GM12891 (cell line): ENCODE measurements around the gene MAPK13.

Experiments used
- DNase-seq: peaks from one replicate; pipeline ENCODE4 v3.0.0; 2011; ENCODE audit warnings: low spot score; ENCODE audit not compliant: insufficient read length
- FAIRE-seq: peaks from 2 replicates; lab custom pipeline; 2011; peaks lifted over from hg19 to GRCh38; lab: Jason Lieb, UNC
- PAX5 ChIP-seq: IDR thresholded peaks from 2 replicates; pipeline ENCODE4 v1.6.1; 2011; ENCODE audit warnings: low read length, moderate library complexity, mild to moderate bottlenecking; ENCODE audit not compliant: insufficient read depth, severe bottlenecking
- POLR2A ChIP-seq: IDR thresholded peaks from 2 replicates; pipeline ENCODE4 v1.6.1; 2011; ENCODE audit warnings: low read depth, low read length, control low read depth
- POLR2AphosphoS5 ChIP-seq: IDR thresholded peaks from 2 replicates; pipeline ENCODE4 v1.6.1; 2011; ENCODE audit warnings: low read depth, low read length, control low read depth
- POU2F2 ChIP-seq: IDR thresholded peaks from 2 replicates; pipeline ENCODE4 v1.6.1; 2011; ENCODE audit warnings: low read depth, mild to moderate bottlenecking, control low read depth, low read length, moderate library complexity
- SPI1 ChIP-seq: IDR thresholded peaks from 2 replicates; pipeline ENCODE4 v1.6.1; 2011; ENCODE audit warnings: low read depth, low read length, control low read depth
- TAF1 ChIP-seq: IDR thresholded peaks from 2 replicates; pipeline ENCODE4 v1.6.1; 2011; ENCODE audit warnings: low read depth, low read length, control low read depth

MAPK13 gene

DNA sequence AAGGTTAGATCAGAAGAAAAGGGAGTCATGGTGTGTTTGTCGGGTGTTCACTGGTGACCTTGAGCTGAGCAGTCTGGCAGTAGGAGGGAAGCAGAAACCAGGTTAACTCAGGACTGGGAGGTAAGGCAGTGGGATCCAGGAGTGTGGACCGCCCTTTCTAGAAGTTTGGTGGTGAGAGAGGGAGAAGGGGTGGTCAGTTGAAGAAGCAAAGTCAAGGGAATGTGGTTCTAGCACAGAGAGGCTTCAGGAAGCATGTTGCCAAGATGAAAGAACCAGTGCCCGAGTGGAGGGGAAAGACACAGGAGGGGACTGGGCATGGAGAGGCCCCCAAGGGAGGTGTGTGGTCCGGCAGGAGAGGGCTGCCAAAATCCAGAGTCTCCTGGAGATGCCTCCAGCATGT, 3.6 kb downstream of the MAPK13 start:
- TF ChIP-seq PAX5 (no peak), POLR2AphosphoS5 (no peak), TAF1 (no peak), POLR2A (no peak), POU2F2 (no peak), SPI1 (no peak)
- DNase-seq = no peak
- no peak for FAIRE-seq

GRCh38 chr6:36135053-36135731, 4.9 kb downstream of the MAPK13 start:
- no peak for TF ChIP-seq POLR2AphosphoS5
- TF ChIP-seq SPI1 = no peak
- TF ChIP-seq TAF1 = no peak
- no peak for TF ChIP-seq POLR2A
- TF ChIP-seq PAX5 = no peak
- TF ChIP-seq POU2F2 = no peak
- DNase-seq (no peak), FAIRE-seq (no peak)

DNA sequence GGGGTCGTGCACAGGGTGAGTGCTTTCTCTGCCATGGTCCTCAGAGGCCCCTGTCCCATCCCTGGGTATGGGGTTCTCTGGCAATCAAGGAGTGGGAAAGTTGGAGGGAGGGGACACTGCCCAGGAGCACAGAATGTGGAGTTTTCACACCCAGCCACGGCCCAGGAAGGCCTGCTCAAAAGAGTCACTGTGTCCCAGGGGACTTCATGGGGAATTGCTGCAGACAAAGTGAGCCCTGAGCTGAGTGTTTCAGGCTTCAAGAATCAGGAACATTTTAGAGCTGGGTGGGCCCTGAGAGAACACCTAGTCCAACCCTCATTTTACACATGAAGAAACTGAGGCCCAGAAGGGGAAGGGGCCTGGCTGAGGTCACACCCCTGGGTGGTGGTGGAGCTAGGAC, 5.7 kb downstream of the MAPK13 start:
- TF ChIP-seq SPI1 (no peak), POU2F2 (no peak), POLR2A (no peak), PAX5 (no peak), POLR2AphosphoS5 (no peak), TAF1 (no peak)
- DNase-seq = no peak
- no peak for FAIRE-seq

DNA sequence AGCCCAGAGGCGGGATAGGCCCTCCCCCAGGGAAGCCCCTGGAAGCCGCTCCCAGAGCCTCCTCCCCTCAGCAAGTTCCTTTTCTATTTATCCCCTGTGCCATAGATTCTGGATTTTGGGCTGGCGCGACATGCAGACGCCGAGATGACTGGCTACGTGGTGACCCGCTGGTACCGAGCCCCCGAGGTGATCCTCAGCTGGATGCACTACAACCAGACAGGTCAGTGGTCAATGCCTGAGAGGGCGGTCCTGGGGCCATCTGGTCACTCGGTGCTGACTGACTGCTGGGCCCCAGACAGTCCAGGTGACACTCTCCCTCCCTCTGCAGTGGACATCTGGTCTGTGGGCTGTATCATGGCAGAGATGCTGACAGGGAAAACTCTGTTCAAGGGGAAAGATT, 6.2 kb downstream of the MAPK13 start:
- FAIRE-seq (no peak), DNase-seq (no peak)
- TF ChIP-seq TAF1 = no peak
- TF ChIP-seq PAX5 = no peak
- no peak for TF ChIP-seq POU2F2
- TF ChIP-seq POLR2A = no peak
- TF ChIP-seq POLR2AphosphoS5 = no peak
- no peak for TF ChIP-seq SPI1

- FAIRE-seq = no peak
- TF ChIP-seq POU2F2 (no peak), POLR2AphosphoS5 (no peak), PAX5 (no peak), SPI1 (no peak), POLR2A (no peak), TAF1 (no peak)
- DNase-seq = no peak
Measured at GRCh38 chr6:36138667-36139066, 8.4 kb downstream of the MAPK13 start.

DNA sequence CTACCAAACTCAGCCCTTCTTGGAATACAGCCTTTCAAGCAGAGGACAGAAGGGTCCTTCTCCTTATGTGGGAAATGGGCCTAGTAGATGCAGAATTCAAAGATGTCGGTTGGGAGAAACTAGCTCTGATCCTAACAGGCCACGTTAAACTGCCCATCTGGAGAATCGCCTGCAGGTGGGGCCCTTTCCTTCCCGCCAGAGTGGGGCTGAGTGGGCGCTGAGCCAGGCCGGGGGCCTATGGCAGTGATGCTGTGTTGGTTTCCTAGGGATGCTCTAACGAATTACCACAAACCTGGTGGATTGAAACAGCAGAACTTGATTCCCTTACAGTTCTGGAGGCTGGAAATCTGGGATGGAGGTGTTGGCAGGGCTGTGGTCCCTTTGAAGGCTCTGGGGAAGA, 9.1 kb downstream of the MAPK13 start:
- TF ChIP-seq PAX5 (no peak), SPI1 (no peak), POU2F2 (no peak), POLR2A (no peak), POLR2AphosphoS5 (no peak), TAF1 (no peak)

GRCh38 chr6:36139991-36140710, 9.8 kb downstream of the MAPK13 start:
- TF ChIP-seq POLR2A (no peak), PAX5 (no peak), POU2F2 (no peak), SPI1 (no peak), POLR2AphosphoS5 (no peak), TAF1 (no peak)
- DNase-seq (no peak), FAIRE-seq (no peak)

More for the DNA sequence above, 9.1 kb downstream of the MAPK13 start:
- FAIRE-seq (no peak), DNase-seq (no peak)

DNA sequence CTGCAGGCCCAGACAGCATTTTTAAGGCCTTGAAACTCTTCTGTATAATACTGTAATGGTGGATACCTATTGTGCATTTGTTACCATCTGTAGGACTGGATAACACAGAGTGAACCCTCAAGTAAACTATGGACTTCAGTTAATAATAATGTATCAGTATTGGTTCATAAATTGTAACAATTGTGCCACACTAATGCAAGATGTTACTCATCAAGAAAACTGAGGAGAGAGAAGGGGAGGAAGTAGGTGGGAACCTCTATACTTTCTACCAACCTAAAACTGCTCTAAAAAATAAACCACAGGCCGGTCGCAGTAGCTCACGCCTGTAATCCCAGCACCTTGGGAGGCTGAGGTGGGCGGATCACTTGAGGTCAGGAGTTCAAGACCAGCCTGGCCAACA, 10.8 kb downstream of the MAPK13 start:
- FAIRE-seq = no peak
- TF ChIP-seq PAX5 (no peak), TAF1 (no peak), SPI1 (no peak), POLR2A (no peak), POLR2AphosphoS5 (no peak), POU2F2 (no peak)
- no peak for DNase-seq

GRCh38 chr6:36141961-36142360, 11.6 kb downstream of the MAPK13 start:
- no peak for TF ChIP-seq POU2F2
- no peak for TF ChIP-seq POLR2AphosphoS5
- no peak for TF ChIP-seq PAX5
- no peak for TF ChIP-seq POLR2A
- TF ChIP-seq SPI1 = no peak
- TF ChIP-seq TAF1 = no peak
- DNase-seq (no peak), FAIRE-seq (no peak)
